Epithelial cell of esophagus (primary cell): ENCODE measurements around the gene CASP9.
A peak's percentile ranks its signal among the peaks of the same experiment; 100 is the strongest.
"Not testable (repeated sequence)": the region's sequence is repeated elsewhere in the genome, so short reads cannot be mapped to it uniquely, and the experiment has no call there.

Source experiments
- DNase-seq: peaks from one replicate; pipeline ENCODE4 v3.0.0; 2010; ENCODE audit warnings: low read depth
- H3K4me3 ChIP-seq: 2 replicates; pipeline ENCODE4 v1.5.1; 2011; ENCODE audit warnings: mild to moderate bottlenecking, low read length, control low read depth
- CTCF ChIP-seq: IDR thresholded peaks from 2 replicates; pipeline ENCODE4 v1.5.1; 2011; ENCODE audit warnings: low read depth, mild to moderate bottlenecking, low read length, control low read depth, inconsistent platforms; ENCODE audit not compliant: insufficient read depth; ENCODE audit errors: missing control alignments

CASP9 gene

DNA sequence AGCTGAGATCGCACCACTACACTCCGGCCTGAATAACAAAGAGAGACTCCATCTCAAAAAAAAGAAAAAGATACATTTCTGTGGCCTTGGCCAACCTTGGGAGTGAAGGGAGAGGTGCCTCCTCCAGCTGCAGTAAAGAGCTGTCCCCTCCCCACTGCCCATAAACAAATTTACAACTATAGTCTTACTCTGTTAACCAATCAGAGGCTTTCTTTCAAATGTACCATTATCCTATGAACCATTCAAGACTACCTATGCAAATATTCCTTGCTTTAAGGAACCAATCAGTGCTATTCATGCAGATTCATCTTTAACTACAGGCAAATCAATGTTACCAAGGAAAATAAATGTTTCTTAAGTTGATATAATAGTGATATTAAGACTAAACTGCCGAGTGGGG, 47.1 kb downstream of the CASP9 start:
- H3K4me3 ChIP-seq, result no peak overlapping the region
- DNase-seq, result no peak
- no peak for TF ChIP-seq CTCF

DNA sequence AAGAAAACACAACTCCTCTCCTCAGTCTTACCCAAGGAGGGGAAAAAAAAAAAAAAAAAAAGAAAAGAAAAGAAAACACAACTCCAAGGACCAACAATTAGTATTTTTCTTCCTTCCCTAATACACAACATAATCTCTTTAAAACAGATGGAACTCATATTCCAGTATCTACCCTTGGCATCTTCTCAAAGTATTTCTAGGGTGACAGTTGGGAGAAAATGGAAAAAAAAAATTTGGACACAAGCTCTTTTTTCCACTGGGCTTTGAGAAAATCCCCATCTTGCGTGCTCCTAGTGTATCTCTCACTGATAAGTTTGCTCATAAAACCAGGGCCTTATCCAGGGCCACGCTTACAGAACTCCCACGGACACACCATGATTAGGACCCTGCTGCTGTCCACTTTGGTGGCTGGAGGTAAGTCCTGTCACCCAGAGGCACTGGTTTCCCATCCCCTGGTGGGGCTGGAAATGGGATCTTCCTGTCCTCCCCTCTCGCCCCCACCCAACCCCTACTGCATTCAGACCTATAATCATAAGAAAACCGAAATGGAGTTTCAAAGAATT, 48.2 kb downstream of the CASP9 start, which contains the start of gene CELA2B:
Gene CELA2B, plus strand, starts transcription at position 353 of the 563 bp plus-strand sequence. Its CDS starts 22 bp downstream, at position 375.
- no peak for DNase-seq
- TF ChIP-seq CTCF, result no peak
- H3K4me3 ChIP-seq, result no peak within 1 kb of the TSS

GRCh38 chr1:15472587-15472986, 51.4 kb downstream of the CASP9 start:
- TF ChIP-seq CTCF, result no peak
- H3K4me3 ChIP-seq, result no peak overlapping the region
- DNase-seq, result no peak

- DNase-seq, H3K4me3 ChIP-seq: not testable (repeated sequence)
Observed at GRCh38 chr1:15471723-15472122, 52.3 kb downstream of the CASP9 start.

DNA sequence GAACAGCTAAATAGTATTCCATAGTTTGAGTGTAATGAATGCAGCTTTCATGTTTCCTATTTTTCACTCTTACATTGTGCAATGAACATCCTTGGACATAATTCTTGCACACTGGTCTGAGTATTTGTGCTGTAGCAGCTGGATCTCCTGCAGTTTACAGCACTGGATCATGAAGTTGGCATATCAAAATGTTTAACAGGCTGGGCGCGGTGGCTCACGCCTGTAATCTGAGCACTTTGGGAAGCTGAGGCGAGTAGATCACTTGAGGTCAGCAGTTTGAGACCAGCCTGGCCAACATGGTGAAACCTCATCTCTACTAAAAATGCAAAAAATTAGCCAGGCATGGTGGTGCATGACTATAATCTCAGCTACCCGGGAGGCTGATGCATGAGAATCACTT, 52.9 kb downstream of the CASP9 start:
- H3K4me3 ChIP-seq, DNase-seq: not testable (repeated sequence)

- DNase-seq, H3K4me3 ChIP-seq: not testable (repeated sequence)
Observed at GRCh38 chr1:15469821-15470448, 54.1 kb downstream of the CASP9 start.

GRCh38 chr1:15469361-15469760, 54.7 kb downstream of the CASP9 start:
- TF ChIP-seq CTCF, result no peak
- no peak for DNase-seq

GRCh38 chr1:15468145-15468544, 55.9 kb downstream of the CASP9 start:
- no peak for TF ChIP-seq CTCF
- H3K4me3 ChIP-seq, result no peak overlapping the region
- DNase-seq, result no peak

More at GRCh38 chr1:15469361-15469760, 54.7 kb downstream of the CASP9 start:
- H3K4me3 ChIP-seq, result no peak overlapping the region

DNA sequence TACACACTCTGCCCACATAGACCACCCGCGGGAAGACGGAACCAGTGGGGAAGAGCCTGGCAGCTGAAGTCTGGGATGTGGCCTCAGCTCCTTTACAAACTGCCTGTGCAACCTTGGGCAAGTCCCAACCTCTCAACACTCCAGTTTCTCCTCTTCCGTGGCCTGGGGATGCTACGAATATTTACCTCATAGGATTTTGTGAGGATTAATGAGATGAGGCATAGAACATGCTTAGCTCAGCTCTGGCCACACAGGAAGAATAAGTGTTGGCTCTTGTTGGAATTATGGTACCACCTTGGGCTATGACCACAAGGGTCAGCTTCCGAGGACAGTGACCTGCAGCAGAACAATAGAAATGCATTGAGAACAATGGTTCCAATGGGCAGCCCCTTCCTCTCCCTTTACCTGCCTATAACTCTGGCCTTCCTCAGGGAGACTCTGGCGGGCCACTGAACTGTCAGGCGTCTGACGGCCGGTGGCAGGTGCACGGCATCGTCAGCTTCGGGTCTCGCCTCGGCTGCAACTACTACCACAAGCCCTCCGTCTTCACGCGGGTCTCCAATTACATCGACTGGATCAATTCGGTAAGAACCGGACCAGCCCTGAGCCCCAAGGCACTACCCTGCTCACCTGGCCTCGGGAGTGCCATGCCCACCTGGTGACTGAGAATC, 56.9 kb downstream of the CASP9 start:
- peak; percentile 59 for DNase-seq
- H3K4me3 ChIP-seq, result not testable (repeated sequence)
